ENCODE results near the gene TMEM95.

Gene TMEM95

GRCh38 chr17:7405350-7406234 lies 50.6 kb downstream of the TMEM95 start:
- FAIRE-seq, result no peak

GRCh38 chr17:7406235-7406825 lies 51.4 kb downstream of the TMEM95 start:
- FAIRE-seq, result no peak
